Jurkat, Clone E6-1 (cell line): ENCODE measurements around the gene KRTAP10-3.
"Not testable (repeated sequence)": the region's sequence is repeated elsewhere in the genome, so short reads cannot be mapped to it uniquely, and the experiment has no call there.

Experiments used
- DNase-seq: peaks from one replicate; pipeline ENCODE4 v3.0.0-alpha.2; 2011; ENCODE audit warnings: low read depth, low spot score
- H3K4me3 ChIP-seq: 2 replicates; pipeline ENCODE4 v1.5.1; 2011; ENCODE audit warnings: mild to moderate bottlenecking, low read length, control low read depth, moderate library complexity

The KRTAP10-3 gene

DNA sequence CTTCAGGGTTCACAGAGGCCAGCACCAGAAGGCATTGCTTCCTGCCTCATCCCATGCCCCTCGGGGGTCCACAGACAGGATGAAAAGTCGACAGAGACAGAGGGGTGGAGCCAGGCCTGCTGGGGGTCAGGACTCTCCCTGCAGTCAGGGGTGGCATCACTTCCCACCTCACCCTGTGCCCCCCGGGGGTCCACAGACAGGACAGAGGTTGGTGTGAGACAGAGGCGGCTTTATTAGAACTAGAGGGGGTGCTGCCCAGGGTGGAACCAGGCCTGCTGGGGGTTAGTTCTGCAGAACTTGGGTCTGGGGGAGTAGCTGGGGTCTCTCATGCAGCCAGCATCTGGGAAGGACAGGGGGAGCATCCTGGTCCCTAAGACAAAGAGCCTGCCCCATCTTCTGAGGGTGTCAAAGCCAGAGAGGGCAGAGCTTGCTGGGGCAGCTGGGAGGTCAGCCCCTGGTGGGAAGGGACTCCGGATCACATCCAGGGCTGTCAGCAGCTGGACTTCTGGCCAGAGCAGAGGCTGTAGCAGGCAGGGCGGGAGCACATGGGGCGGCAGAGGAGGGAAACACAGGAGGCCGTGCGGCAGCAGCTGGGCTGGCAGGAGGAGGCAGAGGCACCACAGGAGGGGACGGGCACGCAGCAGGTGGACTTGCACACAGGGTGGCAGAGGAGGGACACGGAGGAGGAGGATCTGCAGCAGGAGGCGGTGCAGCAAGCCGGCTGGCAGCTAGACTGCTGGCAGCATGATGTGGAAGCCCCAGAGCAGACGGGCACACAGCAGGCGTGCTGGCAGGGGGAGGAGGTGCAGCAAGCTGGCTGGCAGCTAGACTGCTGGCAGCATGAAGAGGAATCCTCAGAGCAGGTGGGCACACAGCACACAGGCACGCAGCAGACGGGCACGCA lies 32.6 kb upstream of the KRTAP10-3 start:
- not testable (repeated sequence) for DNase-seq, H3K4me3 ChIP-seq

- DNase-seq, result no peak
Measured at GRCh38 chr21:44590311-44590721, 31.7 kb upstream of the KRTAP10-3 start.

GRCh38 chr21:44589586-44590305 lies 31.2 kb upstream of the KRTAP10-3 start:
- no peak overlapping the region for H3K4me3 ChIP-seq
- DNase-seq, result no peak

More at GRCh38 chr21:44590311-44590721, 31.7 kb upstream of the KRTAP10-3 start:
- H3K4me3 ChIP-seq, result no peak overlapping the region

DNA sequence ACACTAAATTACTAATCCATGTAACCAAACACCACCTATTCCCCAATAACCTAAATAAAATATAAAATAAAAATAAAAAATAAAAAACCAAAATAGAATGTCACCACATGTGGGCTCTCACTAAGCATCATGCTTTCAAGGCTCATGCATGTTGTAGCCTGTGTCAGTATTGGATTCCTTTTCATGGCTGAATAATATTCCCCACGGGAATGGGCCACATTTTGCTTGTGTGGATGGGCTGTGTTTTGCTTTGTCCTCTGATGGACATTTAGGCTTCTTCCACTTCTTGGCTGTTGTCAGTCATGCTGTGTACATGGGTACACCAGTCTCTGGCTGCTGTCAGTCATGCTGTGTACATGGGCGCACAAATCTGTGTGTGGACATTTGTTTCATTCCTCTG lies 30.5 kb upstream of the KRTAP10-3 start:
- no peak for DNase-seq
- no peak overlapping the region for H3K4me3 ChIP-seq

GRCh38 chr21:44585892-44586291 lies 27.3 kb upstream of the KRTAP10-3 start:
- no peak for DNase-seq
- H3K4me3 ChIP-seq, result no peak overlapping the region

DNA sequence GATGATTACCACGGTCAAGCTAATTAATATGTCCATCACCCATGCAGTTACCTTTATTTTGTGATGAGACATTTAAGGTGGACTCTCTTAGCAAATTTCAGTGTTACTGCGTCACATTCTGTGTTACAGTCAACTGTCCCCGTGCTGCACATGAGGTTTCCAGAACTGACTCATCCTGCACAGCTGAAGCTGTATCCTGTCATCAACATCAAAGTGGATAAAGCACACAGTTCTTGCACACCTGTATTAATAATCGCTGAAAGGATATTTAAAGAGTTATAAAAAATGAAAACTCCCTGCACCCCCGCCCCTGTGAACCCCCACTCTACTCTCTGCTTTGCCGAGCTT lies 25.2 kb upstream of the KRTAP10-3 start:
- H3K4me3 ChIP-seq, result no peak overlapping the region
- DNase-seq, result peak; percentile 9

- no peak overlapping the region for H3K4me3 ChIP-seq
- no peak for DNase-seq
Measured at GRCh38 chr21:44583089-44583799, 24.6 kb upstream of the KRTAP10-3 start.

DNA sequence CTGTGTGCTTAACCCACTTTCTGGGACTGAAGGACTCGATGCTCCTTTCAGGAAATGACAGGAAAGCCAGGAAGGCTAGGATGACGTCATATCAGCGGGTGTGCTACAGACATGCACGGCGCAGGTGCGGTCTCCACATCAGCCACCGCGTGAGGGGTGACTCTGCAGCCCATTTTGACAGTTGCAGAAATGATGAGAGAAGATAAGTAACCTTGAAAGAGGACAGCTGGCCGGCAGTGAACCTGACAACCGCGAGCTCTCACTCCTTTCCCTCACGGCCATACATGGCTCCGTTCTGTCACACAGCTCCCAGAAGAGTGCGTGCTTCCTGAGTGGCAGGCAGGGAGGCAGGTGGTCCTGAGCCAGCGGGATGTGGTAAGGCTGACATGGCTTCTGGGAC lies 23.5 kb upstream of the KRTAP10-3 start:
- DNase-seq, result no peak
- H3K4me3 ChIP-seq, result no peak overlapping the region

DNA sequence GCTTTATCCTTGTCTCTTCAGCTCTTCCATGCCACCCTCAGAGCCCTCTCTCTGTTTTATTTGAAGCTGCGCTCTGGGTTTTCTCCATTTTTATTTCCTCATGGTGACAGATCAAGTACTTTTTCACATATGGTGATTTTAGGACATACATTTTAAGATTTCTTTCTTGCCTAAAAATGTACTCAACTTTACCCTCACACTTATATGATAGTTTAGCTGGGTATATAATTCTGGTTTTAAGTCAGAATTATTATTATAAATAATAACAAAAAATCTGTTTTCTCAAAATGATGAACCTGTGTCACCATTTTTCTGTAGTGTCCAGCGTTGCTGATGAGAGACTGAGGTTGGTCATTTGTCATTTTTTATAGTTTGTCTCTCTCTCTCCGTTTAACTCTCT lies 22.6 kb upstream of the KRTAP10-3 start:
- H3K4me3 ChIP-seq, result no peak overlapping the region
- DNase-seq, result no peak

- DNase-seq, H3K4me3 ChIP-seq: not testable (repeated sequence)
Measured at GRCh38 chr21:44580231-44580821, 21.7 kb upstream of the KRTAP10-3 start, which contains the start of gene KRTAP10-5. TSS of gene KRTAP10-5 (minus strand) at chr21:44580604. CDS start at chr21:44580578, 26 bp downstream.

DNA sequence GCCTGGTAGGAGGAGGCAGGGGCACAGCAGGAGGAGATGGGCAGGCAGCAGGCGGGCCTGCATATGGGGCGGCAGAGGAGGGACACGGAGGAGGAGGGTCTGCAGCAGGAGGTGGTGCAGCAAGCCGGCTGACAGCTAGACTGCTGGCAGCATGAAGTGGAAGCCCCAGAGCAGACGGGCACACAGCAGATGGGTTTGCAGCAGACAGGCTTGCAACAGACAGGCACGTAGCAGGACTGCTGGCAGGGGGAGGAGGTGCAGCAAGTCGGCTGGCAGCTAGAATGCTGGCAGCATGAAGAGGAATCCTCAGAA lies 21.2 kb upstream of the KRTAP10-3 start:
- no peak for DNase-seq

DNA sequence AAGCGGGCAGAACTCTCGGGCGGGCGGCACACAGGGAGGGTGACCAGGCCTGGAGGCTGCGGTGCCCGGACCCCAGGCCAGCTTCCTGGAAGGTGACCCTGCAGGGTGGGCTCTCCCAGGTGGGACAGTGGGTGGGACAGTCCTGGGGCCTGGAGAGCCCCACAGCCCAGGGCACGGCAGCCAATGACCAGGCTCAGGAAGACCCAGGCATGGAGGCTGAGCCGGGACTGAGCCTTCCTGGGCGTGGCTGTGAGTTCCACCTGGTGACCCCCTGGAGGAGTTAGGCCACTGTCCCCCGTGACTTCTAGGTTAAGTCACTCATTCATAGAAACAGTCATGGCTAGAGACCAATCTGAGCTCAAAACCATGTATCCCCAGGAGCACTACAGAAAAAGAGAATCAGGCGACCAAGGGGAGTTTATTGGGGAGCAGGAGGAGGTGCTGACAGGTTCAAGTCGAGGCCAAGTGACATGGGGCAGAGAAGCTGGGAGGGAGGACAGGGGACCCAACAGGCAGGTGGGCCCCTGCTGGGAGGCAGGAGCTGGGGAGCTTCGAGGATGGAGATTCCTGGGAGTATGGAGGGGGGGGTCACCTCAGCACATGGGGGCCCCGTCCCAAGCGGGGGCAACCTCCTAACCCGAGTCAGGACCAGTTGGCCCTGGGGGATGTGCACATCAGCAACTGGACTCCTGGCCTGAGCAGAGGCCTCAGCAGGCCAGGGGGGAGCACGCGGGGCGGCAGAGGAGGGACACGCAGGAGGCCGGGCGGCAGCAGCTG lies 20.6 kb upstream of the KRTAP10-3 start:
- DNase-seq, result no peak
- no peak overlapping the region for H3K4me3 ChIP-seq

More for the DNA sequence above, 21.2 kb upstream of the KRTAP10-3 start:
- no peak overlapping the region for H3K4me3 ChIP-seq

DNA sequence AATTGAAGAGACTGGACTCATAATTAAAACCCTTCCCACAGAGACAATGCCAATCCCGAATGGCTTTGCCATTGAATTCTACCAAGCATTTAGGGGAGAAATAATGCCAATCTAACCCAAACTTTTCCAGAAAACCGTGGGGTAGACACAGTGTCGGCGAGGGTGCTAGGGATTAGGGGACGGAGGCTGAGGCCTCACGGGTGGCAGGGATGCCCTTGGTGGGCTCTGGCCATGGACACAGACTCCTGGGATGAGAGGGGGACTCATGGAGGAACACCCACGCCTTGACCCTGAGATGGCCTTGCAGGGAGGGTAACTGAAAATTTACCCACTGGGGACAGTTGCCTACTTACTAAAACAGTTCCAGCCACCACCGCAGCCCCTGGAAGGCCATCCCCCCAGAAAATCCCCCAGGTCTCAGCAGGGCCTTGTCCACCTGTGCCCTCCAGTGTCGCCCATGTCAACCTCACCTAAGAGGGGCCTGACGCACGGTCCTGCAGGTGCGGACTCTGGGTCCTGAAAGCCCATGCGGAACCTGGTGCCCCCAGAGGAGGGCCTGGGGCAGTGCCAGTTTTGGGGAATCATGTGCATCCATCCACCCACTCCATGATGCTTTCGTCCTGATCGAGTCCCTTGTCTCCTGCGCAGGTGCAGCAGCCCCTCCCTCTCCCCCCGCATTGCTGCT lies 19.9 kb upstream of the KRTAP10-3 start:
- no peak overlapping the region for H3K4me3 ChIP-seq
- DNase-seq, result no peak

DNA sequence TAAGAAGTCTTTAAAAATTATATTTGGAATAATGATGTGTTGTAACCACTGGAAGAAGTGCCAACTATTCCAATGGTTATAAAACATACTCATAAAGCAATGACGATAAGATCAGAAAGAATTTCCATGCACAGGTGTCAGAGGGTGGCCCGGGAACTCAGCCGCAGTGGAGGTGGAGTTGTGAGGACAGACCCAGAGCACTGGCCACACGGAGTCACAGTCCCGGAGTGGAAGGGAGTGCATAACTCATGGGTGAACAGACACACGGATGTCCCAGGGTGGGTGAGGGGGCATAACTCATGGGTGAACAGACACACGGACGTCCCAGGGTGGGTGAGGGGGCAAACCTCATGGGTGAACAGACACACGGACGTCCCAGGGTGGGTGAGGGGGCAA lies 17.4 kb upstream of the KRTAP10-3 start:
- DNase-seq, result no peak
- H3K4me3 ChIP-seq, result no peak overlapping the region

GRCh38 chr21:44575307-44576024 lies 16.9 kb upstream of the KRTAP10-3 start:
- no peak for DNase-seq
- no peak overlapping the region for H3K4me3 ChIP-seq

DNA sequence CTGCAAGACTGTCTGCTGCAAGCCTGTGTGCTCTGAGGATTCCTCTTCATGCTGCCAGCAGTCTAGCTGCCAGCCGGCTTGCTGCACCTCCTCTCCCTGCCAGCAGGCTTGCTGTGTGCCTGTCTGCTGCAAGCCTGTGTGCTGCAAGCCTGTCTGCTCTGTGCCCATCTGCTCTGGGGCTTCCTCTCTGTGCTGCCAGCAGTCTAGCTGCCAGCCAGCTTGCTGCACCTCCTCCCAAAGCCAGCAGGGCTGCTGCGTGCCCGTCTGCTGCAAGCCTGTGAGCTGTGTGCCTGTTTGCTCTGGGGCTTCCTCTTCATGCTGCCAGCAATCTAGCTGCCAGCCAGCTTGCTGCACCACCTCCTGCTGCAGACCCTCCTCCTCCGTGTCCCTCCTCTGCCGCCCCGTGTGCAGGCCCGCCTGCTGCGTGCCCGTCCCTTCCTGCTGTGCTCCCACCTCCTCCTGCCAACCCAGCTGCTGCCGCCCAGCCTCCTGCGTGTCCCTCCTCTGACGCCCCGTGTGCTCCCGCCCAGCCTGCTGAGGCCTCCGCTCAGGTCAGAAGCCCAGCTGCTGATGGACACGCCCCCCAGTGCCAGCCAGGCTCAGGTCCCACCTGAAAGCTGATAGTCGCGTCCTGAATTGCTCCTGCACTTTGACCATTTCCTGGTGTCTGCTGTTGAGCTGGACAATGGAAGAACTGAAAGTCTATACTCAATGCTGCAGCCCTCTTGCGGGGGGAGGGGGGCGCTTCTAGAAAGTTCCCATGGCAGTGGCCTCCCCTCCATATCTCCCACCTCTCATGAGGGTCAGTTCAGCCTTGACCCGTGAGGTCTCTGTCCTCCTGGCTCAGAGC lies 16.1 kb upstream of the KRTAP10-3 start:
- H3K4me3 ChIP-seq, result no peak overlapping the region
- DNase-seq, result no peak
